ENCODE results near the gene BTG3.

Gene BTG3

DNA sequence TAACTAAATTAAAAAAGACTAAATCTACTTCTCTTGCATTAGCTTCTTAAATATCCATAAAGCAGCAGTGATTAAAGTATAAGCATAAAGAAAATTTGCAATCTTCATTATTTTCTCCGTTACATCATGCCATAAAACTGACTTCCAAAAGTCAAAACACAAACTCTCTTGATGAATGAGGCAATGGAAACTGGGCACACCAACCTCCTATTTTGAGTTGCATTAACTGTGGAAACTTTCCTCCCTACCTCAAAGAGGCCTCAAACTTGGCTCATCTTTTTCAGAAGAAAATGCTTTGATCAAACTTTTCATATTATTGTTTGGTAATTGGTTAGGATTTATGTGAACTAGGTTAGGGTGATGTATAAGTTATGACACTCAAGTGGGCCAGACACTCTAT, 4.1 kb upstream of the BTG3 start:
- peaks cover 0 to under 1% of the 10 kb centered on the region in 2 experiments for H3K27me3 ChIP-seq (ENCODE audit: control insufficient read depth in 1 of 2, insufficient read depth in 1 of 2, low read length in 2 of 2)
- no peak overlapping the region for H4K91ac ChIP-seq (ENCODE audit: low read length)
- H3K27ac ChIP-seq (ENCODE audit: low read length, poor library complexity, severe bottlenecking) = no peak overlapping the region
- no peak overlapping the region for H2BK5ac ChIP-seq (ENCODE audit: low read depth, low read length, poor library complexity, severe bottlenecking)
- H3K23ac ChIP-seq (ENCODE audit: low read length in 2 of 2) = no peak overlapping the region
- DNase-seq = no peak
- H2BK15ac ChIP-seq (ENCODE audit: low read depth, poor library complexity, severe bottlenecking) = no peak overlapping the region
- no peak overlapping the region for H3K4ac ChIP-seq (ENCODE audit: low read depth in 1 of 2, low read length in 2 of 2)
- no peak overlapping the region for H2AFZ ChIP-seq (ENCODE audit: low read depth, low read length)
- H3K14ac ChIP-seq (ENCODE audit: low read length in 2 of 2) = no peak overlapping the region
- H3K9ac ChIP-seq (ENCODE audit: low read length) = no peak overlapping the region
- H3K18ac ChIP-seq (ENCODE audit: low read depth in 1 of 2, low read length in 2 of 2) = no peak overlapping the region
- no peaks in the 10 kb centered on the region for H3K36me3 ChIP-seq (ENCODE audit: control insufficient read depth in 1 of 2, insufficient read depth in 2 of 2, low read depth in 1 of 2, low read length in 2 of 2)
- WGBS = 95% methylated on average over 1 of the region's 1 CpG
- no peak overlapping the region for H2BK120ac ChIP-seq (ENCODE audit: low read depth, low read length)
- no peak overlapping the region for H2BK12ac ChIP-seq (ENCODE audit: low read length in 2 of 2)
- peaks cover 6% of the 10 kb centered on the region for H3K4me1 ChIP-seq (ENCODE audit: control insufficient read depth, insufficient read depth, low read depth, low read length)
- no peaks in the 10 kb centered on the region for H3K9me3 ChIP-seq (ENCODE audit: control insufficient read depth, low read length)
- no peak overlapping the region for H2AK5ac ChIP-seq (ENCODE audit: low read length, severe bottlenecking)
- no peak overlapping the region for H3K4me3 ChIP-seq (ENCODE audit: insufficient read depth in 1 of 2, low read depth in 1 of 2, low read length in 2 of 2)
- no peaks in the 10 kb centered on the region for H3K79me1 ChIP-seq (replicated peaks; ENCODE audit: low read length, poor library complexity, severe bottlenecking)
- H3K4me2 ChIP-seq (ENCODE audit: low read length, poor library complexity, severe bottlenecking) = no peak overlapping the region
- no peak overlapping the region for H4K8ac ChIP-seq (ENCODE audit: low read length)

DNA sequence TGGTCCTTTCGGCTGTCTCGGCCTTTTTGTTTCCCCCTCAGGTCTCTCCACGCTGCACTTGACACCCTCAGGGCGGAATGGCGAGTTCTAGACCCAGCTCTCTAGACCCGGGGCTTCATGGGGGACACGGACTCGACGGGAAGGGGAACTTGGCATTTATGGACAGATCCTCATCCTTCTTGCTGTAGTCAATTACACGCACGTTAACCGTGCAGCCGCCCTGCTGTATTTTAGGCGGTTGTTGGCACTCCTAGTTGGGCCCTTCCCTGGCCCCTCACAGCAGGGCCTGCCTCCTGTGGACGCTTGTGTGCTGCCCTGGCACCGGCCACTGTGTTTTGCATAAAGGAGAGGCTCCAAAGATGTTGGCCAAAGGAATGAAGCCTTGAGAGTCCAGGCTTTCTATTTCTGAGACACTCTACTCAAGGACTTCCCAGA, 558 bp upstream of the BTG3 start:
- peak; percentile 28 for DNase-seq
- no peak overlapping the region for H2BK120ac ChIP-seq (ENCODE audit: low read depth, low read length)
- 43% methylated on average over 14 of the region's 16 CpGs for WGBS
- H3K4me3 ChIP-seq (ENCODE audit: insufficient read depth in 1 of 2, low read depth in 1 of 2, low read length in 2 of 2) = peak overlapping the region; percentile 94 to 95
- H3K18ac ChIP-seq (ENCODE audit: low read depth in 1 of 2, low read length in 2 of 2) = peak overlapping the region; percentile 8 to 84
- no peak overlapping the region for H2BK5ac ChIP-seq (ENCODE audit: low read depth, low read length, poor library complexity, severe bottlenecking)
- H4K8ac ChIP-seq (ENCODE audit: low read length) = peak overlapping the region; percentile 86
- H3K4me1 ChIP-seq (ENCODE audit: control insufficient read depth, insufficient read depth, low read depth, low read length) = peaks cover 6% of the 10 kb centered on the region
- H2BK15ac ChIP-seq (ENCODE audit: low read depth, poor library complexity, severe bottlenecking) = peak overlapping the region; percentile 29
- H3K36me3 ChIP-seq (ENCODE audit: control insufficient read depth in 1 of 2, insufficient read depth in 2 of 2, low read depth in 1 of 2, low read length in 2 of 2) = peaks cover 0 to 7% of the 10 kb centered on the region in 2 experiments
- H3K14ac ChIP-seq (ENCODE audit: low read length in 2 of 2) = no peak overlapping the region
- H3K4me2 ChIP-seq (ENCODE audit: low read length, poor library complexity, severe bottlenecking) = peak overlapping the region; percentile 49
- peaks cover 2% of the 10 kb centered on the region for H3K79me1 ChIP-seq (replicated peaks; ENCODE audit: low read length, poor library complexity, severe bottlenecking)
- H4K91ac ChIP-seq (ENCODE audit: low read length) = peak overlapping the region; percentile 71
- H3K9me3 ChIP-seq (ENCODE audit: control insufficient read depth, low read length) = no peaks in the 10 kb centered on the region
- peak overlapping the region; percentile 99 for H3K9ac ChIP-seq (ENCODE audit: low read length)
- H2AFZ ChIP-seq (ENCODE audit: low read depth, low read length) = peak overlapping the region; percentile 96
- H3K4ac ChIP-seq (ENCODE audit: low read depth in 1 of 2, low read length in 2 of 2) = peak overlapping the region; percentile 20 to 54
- H2AK5ac ChIP-seq (ENCODE audit: low read length, severe bottlenecking) = no peak overlapping the region
- no peak overlapping the region for H3K27ac ChIP-seq (ENCODE audit: low read length, poor library complexity, severe bottlenecking)
- H3K27me3 ChIP-seq (ENCODE audit: control insufficient read depth in 1 of 2, insufficient read depth in 1 of 2, low read length in 2 of 2) = no peaks in the 10 kb centered on the region
- no peak overlapping the region for H3K23ac ChIP-seq (ENCODE audit: low read length in 2 of 2)
- peak overlapping the region in 1 of 2 experiments; percentile 29 for H2BK12ac ChIP-seq (ENCODE audit: low read length in 2 of 2)

DNA sequence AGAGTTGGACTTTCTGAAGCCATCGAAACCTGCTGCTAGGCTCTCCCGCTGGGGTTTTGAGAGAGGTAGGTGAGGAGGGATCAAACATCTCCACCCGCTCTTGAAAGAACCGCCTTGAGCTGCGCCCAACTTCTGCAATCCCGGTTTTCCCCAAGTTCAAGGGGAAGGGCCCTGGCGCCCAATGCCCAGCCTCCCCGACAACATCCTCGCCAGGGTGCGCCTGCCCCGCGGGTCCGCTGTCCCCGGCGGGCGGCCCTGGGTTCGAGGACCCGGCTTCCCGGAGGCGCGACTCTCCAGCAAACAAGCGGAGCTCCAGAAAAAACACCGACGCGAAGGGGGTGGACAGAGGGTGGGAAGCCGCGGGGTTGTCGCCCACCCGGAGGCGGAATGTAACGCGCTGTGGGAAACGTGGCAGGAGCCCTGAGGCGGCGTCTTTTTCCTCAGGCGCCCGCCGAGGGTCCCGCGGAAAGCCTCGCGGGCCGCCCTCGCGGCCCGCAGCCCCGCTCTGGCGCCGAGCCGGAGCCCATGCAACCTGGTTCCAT, 607 bp downstream of the BTG3 start:
- DNase-seq = peak; percentile 88
- 0% methylated on average over 50 of the region's 50 CpGs for WGBS
- Histone ChIP-seq H3K27me3 (ENCODE audit: control insufficient read depth in 1 of 2, insufficient read depth in 1 of 2, low read length in 2 of 2) (no peaks in the 10 kb centered on the region), H3K4ac (ENCODE audit: low read depth in 1 of 2, low read length in 2 of 2) (peak overlapping the region; percentile 80 to 89), H2AK5ac (ENCODE audit: low read length, severe bottlenecking) (no peak overlapping the region), H2BK12ac (ENCODE audit: low read length in 2 of 2) (peak overlapping the region in 1 of 2 experiments; percentile 63), H3K36me3 (ENCODE audit: control insufficient read depth in 1 of 2, insufficient read depth in 2 of 2, low read depth in 1 of 2, low read length in 2 of 2) (peaks cover 0 to 18% of the 10 kb centered on the region in 2 experiments), H4K91ac (ENCODE audit: low read length) (peak overlapping the region; percentile 78), H3K18ac (ENCODE audit: low read depth in 1 of 2, low read length in 2 of 2) (peak overlapping the region; percentile 90 to 97), H2BK120ac (ENCODE audit: low read depth, low read length) (peak overlapping the region; percentile 64), H2AFZ (ENCODE audit: low read depth, low read length) (peak overlapping the region; percentile 49), H2BK15ac (ENCODE audit: low read depth, poor library complexity, severe bottlenecking) (peak overlapping the region; percentile 67), H3K9ac (ENCODE audit: low read length) (peak overlapping the region; percentile 99), H3K9me3 (ENCODE audit: control insufficient read depth, low read length) (no peaks in the 10 kb centered on the region), H3K4me2 (ENCODE audit: low read length, poor library complexity, severe bottlenecking) (peak overlapping the region; percentile 73), H2BK5ac (ENCODE audit: low read depth, low read length, poor library complexity, severe bottlenecking) (no peak overlapping the region), H3K27ac (ENCODE audit: low read length, poor library complexity, severe bottlenecking) (peak overlapping the region; percentile 58), H3K4me3 (ENCODE audit: insufficient read depth in 1 of 2, low read depth in 1 of 2, low read length in 2 of 2) (peak overlapping the region; percentile 94 to 95), H3K4me1 (ENCODE audit: control insufficient read depth, insufficient read depth, low read depth, low read length) (peaks cover 8% of the 10 kb centered on the region), H4K8ac (ENCODE audit: low read length) (peak overlapping the region; percentile 75), H3K14ac (ENCODE audit: low read length in 2 of 2) (peak overlapping the region in 1 of 2 experiments; percentile 62), H3K23ac (ENCODE audit: low read length in 2 of 2) (peak overlapping the region; percentile 46 to 52), H3K79me1 (replicated peaks; ENCODE audit: low read length, poor library complexity, severe bottlenecking) (peaks cover 6% of the 10 kb centered on the region)

DNA sequence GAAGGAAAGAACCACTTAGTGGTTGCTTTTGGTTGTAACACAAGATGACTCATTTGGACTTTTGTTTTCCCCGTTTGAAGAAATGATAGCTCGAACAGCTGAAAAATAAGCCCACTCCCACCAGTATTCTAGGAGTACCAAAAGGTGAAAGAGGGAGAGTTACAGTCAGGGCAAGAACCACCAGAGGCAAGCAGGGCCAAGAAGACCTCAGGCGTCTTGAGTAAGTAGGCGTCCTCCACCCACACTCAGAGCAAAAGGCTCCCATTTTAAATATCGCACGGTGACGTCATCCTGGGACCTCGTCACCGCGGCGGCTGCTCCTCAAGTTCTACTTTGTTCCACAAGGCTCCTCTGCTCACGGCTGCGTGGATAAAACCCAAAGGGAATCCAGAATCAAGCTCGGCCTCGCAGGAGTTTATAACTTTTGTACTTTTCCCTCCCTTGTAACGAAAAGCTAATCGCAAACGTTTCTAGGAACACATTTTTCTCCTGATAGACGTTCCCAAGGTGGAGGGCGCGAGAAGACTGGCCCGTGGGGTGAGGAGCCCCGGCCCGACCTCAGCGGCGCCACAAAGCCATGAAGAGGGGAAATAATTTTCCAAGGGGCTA, 1.2 kb downstream of the BTG3 start:
- Histone ChIP-seq H2BK12ac (ENCODE audit: low read length in 2 of 2) (peak overlapping the region in 1 of 2 experiments; percentile 63), H4K91ac (ENCODE audit: low read length) (no peak overlapping the region), H3K14ac (ENCODE audit: low read length in 2 of 2) (peak overlapping the region in 1 of 2 experiments; percentile 26), H2AFZ (ENCODE audit: low read depth, low read length) (no peak overlapping the region), H3K4me1 (ENCODE audit: control insufficient read depth, insufficient read depth, low read depth, low read length) (peaks cover 8% of the 10 kb centered on the region), H3K9ac (ENCODE audit: low read length) (peak overlapping the region; percentile 99), H3K27me3 (ENCODE audit: control insufficient read depth in 1 of 2, insufficient read depth in 1 of 2, low read length in 2 of 2) (no peaks in the 10 kb centered on the region), H3K4ac (ENCODE audit: low read depth in 1 of 2, low read length in 2 of 2) (peak overlapping the region; percentile 5 to 80), H3K4me3 (ENCODE audit: insufficient read depth in 1 of 2, low read depth in 1 of 2, low read length in 2 of 2) (peak overlapping the region; percentile 94 to 95), H3K23ac (ENCODE audit: low read length in 2 of 2) (no peak overlapping the region), H3K9me3 (ENCODE audit: control insufficient read depth, low read length) (no peaks in the 10 kb centered on the region), H3K4me2 (ENCODE audit: low read length, poor library complexity, severe bottlenecking) (peak overlapping the region; percentile 73), H4K8ac (ENCODE audit: low read length) (peak overlapping the region; percentile 75), H3K27ac (ENCODE audit: low read length, poor library complexity, severe bottlenecking) (peak overlapping the region; percentile 58), H2BK5ac (ENCODE audit: low read depth, low read length, poor library complexity, severe bottlenecking) (no peak overlapping the region), H2AK5ac (ENCODE audit: low read length, severe bottlenecking) (no peak overlapping the region), H3K79me1 (replicated peaks; ENCODE audit: low read length, poor library complexity, severe bottlenecking) (peaks cover 6% of the 10 kb centered on the region), H2BK120ac (ENCODE audit: low read depth, low read length) (peak overlapping the region; percentile 44), H2BK15ac (ENCODE audit: low read depth, poor library complexity, severe bottlenecking) (no peak overlapping the region), H3K18ac (ENCODE audit: low read depth in 1 of 2, low read length in 2 of 2) (peak overlapping the region; percentile 85 to 97), H3K36me3 (ENCODE audit: control insufficient read depth in 1 of 2, insufficient read depth in 2 of 2, low read depth in 1 of 2, low read length in 2 of 2) (peaks cover 0 to 23% of the 10 kb centered on the region in 2 experiments)
- DNase-seq = peak; percentile 95
- 0% methylated on average over 24 of the region's 26 CpGs for WGBS

All from mesenchymal stem cell (in vitro differentiated cells and primary cell).